Endodermal cell (in vitro differentiated cells): ENCODE results near the gene PDZD11. TPM values are rescaled to one million over a fixed set of nuclear protein-coding genes. Genes with fewer than 3 reads are reported as not detected.
"Not testable (repeated sequence)": the region's sequence is repeated elsewhere in the genome, so short reads cannot be mapped to it uniquely, and the experiment has no call there.

ENCODE experiments used
- DNase-seq: peaks from one replicate; pipeline ENCODE4 v3.0.0-alpha.2; 2017
- H3K27ac ChIP-seq: 2 replicates; pipeline ENCODE4 v1.5.1; 2013; ENCODE audit warnings: mild to moderate bottlenecking, low read depth, low read length, moderate library complexity
- H3K27me3 ChIP-seq: 2 replicates; pipeline ENCODE4 v1.6.1; 2013; ENCODE audit warnings: mild to moderate bottlenecking, low read length, moderate library complexity; ENCODE audit not compliant: insufficient read depth, control insufficient read depth, poor library complexity, severe bottlenecking
- H3K36me3 ChIP-seq: 2 replicates; pipeline ENCODE4 v1.7.0; 2013; ENCODE audit warnings: mild to moderate bottlenecking, low read length, moderate library complexity; ENCODE audit not compliant: control insufficient read depth, insufficient read depth
- H3K4me1 ChIP-seq: one replicate; pipeline ENCODE4 v1.7.0; 2013; ENCODE audit warnings: low read length; ENCODE audit not compliant: control insufficient read depth, insufficient read depth
- H3K4me3 ChIP-seq: 2 replicates; pipeline ENCODE4 v1.5.1; 2013; ENCODE audit warnings: mild to moderate bottlenecking, low read length, moderate library complexity
- H3K9ac ChIP-seq: 2 replicates; pipeline ENCODE4 v1.6.1; 2013; ENCODE audit warnings: mild to moderate bottlenecking, low read length, moderate library complexity; ENCODE audit not compliant: poor library complexity, severe bottlenecking; ENCODE audit errors: extremely low read depth
- H3K9me3 ChIP-seq: 2 replicates; pipeline ENCODE4 v1.6.1; 2013; ENCODE audit warnings: mild to moderate bottlenecking, low read length, moderate library complexity; ENCODE audit not compliant: control insufficient read depth
- H3K27ac Mint-ChIP-seq: 2 replicates; pipeline ENCODE4 v1.8.0; 2020; ENCODE audit warnings: mixed read lengths
- H3K27me3 Mint-ChIP-seq: 2 replicates; pipeline ENCODE4 v1.8.0; 2021; ENCODE audit warnings: mild to moderate bottlenecking, mixed read lengths; ENCODE audit not compliant: insufficient read depth
- H3K36me3 Mint-ChIP-seq: 2 replicates; pipeline ENCODE4 v1.8.0; 2020; ENCODE audit warnings: low read depth, mixed read lengths
- H3K4me1 Mint-ChIP-seq: 2 replicates; pipeline ENCODE4 v1.8.0; 2020; ENCODE audit warnings: mixed read lengths
- H3K4me3 Mint-ChIP-seq: 2 replicates; pipeline ENCODE4 v1.8.0; 2020; ENCODE audit warnings: mild to moderate bottlenecking, moderate library complexity, mixed read lengths
- H3K9me3 Mint-ChIP-seq: 2 replicates; pipeline ENCODE4 v1.8.0; 2020; ENCODE audit warnings: mild to moderate bottlenecking, mixed read lengths
- CTCF ChIP-seq: fragments of 200-600 bp; sonication (generic); conservative IDR thresholded peaks from 2 replicates; pipeline ENCODE4 v1.5.0; 2021; ENCODE audit warnings: antibody characterized with exemption, mild to moderate bottlenecking
- WGBS, 2 experiments: methylation state at CpG; one replicate each; pipeline versions ENCODE4 v1.1.5 to v1.1.7; 2013; ENCODE audit warnings: missing lambda C conversion rate in 2 of 2, mixed read lengths in 1 of 2; ENCODE audit not compliant: insufficient coverage in 1 of 2, insufficient read length in 1 of 2; 5-methylcytosine and 5-hydroxymethylcytosine counted together
- total RNA-seq, 2 donors: library from RNA; stranded (reverse); fragmentation: NEBNext Ultra II Directional in 1 of 2; extraction: Animal tissue kit (Norgen Biotek cat#: 25700) in 1 of 2; gene quantifications; 2 replicates in 1 of 2; 3 replicates in 1 of 2; pipeline ENCODE4 v1.2.1, GENCODE V29; 2021

PDZD11 gene
- total RNA-seq, 2 donors from 2014 or later, result 28.9 to 29.6 TPM

GRCh38 chrX:70244881-70245280 is 44.8 kb downstream of the PDZD11 start:
- H3K27ac ChIP-seq, result no peak overlapping the region
- no peaks in the 10 kb centered on the region for H3K36me3 ChIP-seq
- H3K4me3 Mint-ChIP-seq, result no peak overlapping the region
- no peak overlapping the region for H3K27ac Mint-ChIP-seq
- no peaks in the 10 kb centered on the region for H3K27me3 ChIP-seq
- H3K9me3 ChIP-seq, result no peaks in the 10 kb centered on the region
- TF ChIP-seq CTCF, result no peak
- peaks cover 6% of the 10 kb centered on the region for H3K4me1 Mint-ChIP-seq
- H3K9ac ChIP-seq, result no peak overlapping the region
- H3K4me1 ChIP-seq, result no peaks in the 10 kb centered on the region
- H3K4me3 ChIP-seq, result no peak overlapping the region
- DNase-seq, result no peak
- H3K27me3 Mint-ChIP-seq, result no peaks in the 10 kb centered on the region
- WGBS, 2 experiments, result 94% methylated on average over 3 of the region's 6 CpGs; no CpG with 5 or more reads in 1 of the 2 experiments
- no peaks in the 10 kb centered on the region for H3K36me3 Mint-ChIP-seq
- H3K9me3 Mint-ChIP-seq, result peaks cover 39% of the 10 kb centered on the region

- not testable (repeated sequence) for H3K9ac ChIP-seq, H3K27me3 ChIP-seq, H3K4me3 Mint-ChIP-seq, H3K27ac ChIP-seq, H3K27ac Mint-ChIP-seq, H3K4me3 ChIP-seq, H3K36me3 ChIP-seq, H3K27me3 Mint-ChIP-seq, H3K4me1 ChIP-seq, DNase-seq, H3K36me3 Mint-ChIP-seq, H3K9me3 ChIP-seq, H3K4me1 Mint-ChIP-seq
- peaks cover 38% of the 10 kb centered on the region for H3K9me3 Mint-ChIP-seq
- WGBS, 2 experiments, result 87% methylated on average over 4 of the region's 5 CpGs; no CpG with 5 or more reads in 1 of the 2 experiments
Observed at GRCh38 chrX:70243601-70244000, 46.1 kb downstream of the PDZD11 start.

- Mint-ChIP-seq H3K27me3 (no peaks in the 10 kb centered on the region), H3K4me3 (no peak overlapping the region), H3K4me1 (peaks cover 6% of the 10 kb centered on the region), H3K9me3 (peaks cover 32% of the 10 kb centered on the region), H3K36me3 (no peaks in the 10 kb centered on the region), H3K27ac (no peak overlapping the region)
- DNase-seq, result no peak
- Histone ChIP-seq H3K9me3 (no peaks in the 10 kb centered on the region), H3K27ac (no peak overlapping the region), H3K27me3 (no peaks in the 10 kb centered on the region), H3K4me3 (no peak overlapping the region), H3K36me3 (no peaks in the 10 kb centered on the region), H3K4me1 (no peaks in the 10 kb centered on the region), H3K9ac (no peak overlapping the region)
- WGBS, 2 experiments, result 97% methylated on average over 2 of the region's 2 CpGs; no CpG with 5 or more reads in 1 of the 2 experiments
- no peak for TF ChIP-seq CTCF
Observed at GRCh38 chrX:70241501-70241900, 48.2 kb downstream of the PDZD11 start.

GRCh38 chrX:70240751-70241150 is 49.0 kb downstream of the PDZD11 start:
- Mint-ChIP-seq H3K36me3 (no peaks in the 10 kb centered on the region), H3K27ac (no peak overlapping the region), H3K9me3 (peaks cover 29% of the 10 kb centered on the region), H3K4me3 (no peak overlapping the region), H3K27me3 (no peaks in the 10 kb centered on the region), H3K4me1 (peaks cover 6% of the 10 kb centered on the region)
- H3K27me3 ChIP-seq, result no peaks in the 10 kb centered on the region
- DNase-seq, result no peak
- no peaks in the 10 kb centered on the region for H3K36me3 ChIP-seq
- H3K4me1 ChIP-seq, result no peaks in the 10 kb centered on the region
- H3K4me3 ChIP-seq, result no peak overlapping the region
- no peak overlapping the region for H3K9ac ChIP-seq
- no peaks in the 10 kb centered on the region for H3K9me3 ChIP-seq
- no peak overlapping the region for H3K27ac ChIP-seq
- WGBS, 2 experiments, result 100% methylated on average over 1 of the region's 1 CpG; no CpG with 5 or more reads in 1 of the 2 experiments
- TF ChIP-seq CTCF, result no peak
